NCI-H524 (cell line): ENCODE measurements around the gene GPX3.
A peak's percentile ranks its signal among the peaks of the same experiment; 100 is the strongest.

ENCODE experiments used
- DNase-seq, 2 experiments: peaks; one replicate each; lab custom pipeline; 2025; lab: John Stamatoyannopoulos, UW

The GPX3 gene

DNA sequence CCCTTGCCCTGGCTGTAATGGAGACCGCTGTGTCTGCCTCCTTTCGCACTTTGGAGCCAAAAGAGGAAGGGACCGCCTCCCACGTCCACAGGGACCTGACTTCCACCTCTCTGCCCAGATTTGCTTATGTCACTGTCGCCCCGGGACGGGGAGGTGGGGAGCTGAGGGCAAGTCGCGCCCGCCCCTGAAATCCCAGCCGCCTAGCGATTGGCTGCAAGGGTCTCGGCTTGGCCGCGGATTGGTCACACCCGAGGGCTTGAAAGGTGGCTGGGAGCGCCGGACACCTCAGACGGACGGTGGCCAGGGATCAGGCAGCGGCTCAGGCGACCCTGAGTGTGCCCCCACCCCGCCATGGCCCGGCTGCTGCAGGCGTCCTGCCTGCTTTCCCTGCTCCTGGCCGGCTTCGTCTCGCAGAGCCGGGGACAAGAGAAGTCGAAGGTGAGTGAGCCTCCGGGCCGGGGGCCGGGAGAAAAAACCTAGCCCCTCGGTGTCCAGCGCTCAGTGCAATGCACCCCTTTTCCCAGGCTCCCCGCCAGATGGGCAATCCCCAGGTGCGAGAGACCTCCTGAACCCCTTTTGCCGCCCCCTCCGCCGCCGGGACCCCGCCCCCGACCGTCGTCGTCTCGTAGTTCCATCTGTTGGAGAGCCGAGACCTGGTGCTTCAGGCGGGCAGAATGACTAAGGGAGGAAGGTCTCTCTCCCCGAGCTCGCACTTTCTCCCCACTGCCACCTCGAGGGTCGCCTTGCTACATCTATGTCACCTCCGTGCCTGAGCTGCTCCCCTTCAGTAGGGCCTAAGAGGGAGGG is at the start of gene GPX3:
Gene GPX3 (plus strand): TSS at position 288 of the 807 bp plus-strand sequence. CDS start 64 bp downstream, at position 352.
- DNase-seq, result peak; percentile 68 to 76

GRCh38 chr5:150978590-150978989 is 41.8 kb upstream of the GPX3 start:
- no peak for DNase-seq

DNA sequence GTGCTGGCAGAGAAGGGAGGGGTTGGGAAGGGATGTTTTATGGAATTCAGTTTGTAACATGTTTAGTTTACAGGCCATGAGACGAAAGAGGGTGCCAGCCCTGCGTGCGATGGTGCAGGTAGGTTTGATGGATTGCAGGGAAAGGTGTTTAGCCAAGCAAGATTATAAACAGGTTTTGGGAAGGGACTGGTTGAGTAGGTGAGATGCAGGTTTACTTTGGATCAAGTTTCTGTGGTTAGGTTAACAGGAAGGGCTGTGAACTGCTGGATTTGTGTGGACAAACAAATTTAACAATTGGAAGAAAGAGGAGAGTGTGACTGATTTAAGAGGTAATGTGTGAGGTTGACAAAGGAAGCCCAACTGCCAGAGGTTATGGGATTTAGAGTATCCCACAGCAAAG is 32.6 kb upstream of the GPX3 start:
- DNase-seq, result no peak

DNA sequence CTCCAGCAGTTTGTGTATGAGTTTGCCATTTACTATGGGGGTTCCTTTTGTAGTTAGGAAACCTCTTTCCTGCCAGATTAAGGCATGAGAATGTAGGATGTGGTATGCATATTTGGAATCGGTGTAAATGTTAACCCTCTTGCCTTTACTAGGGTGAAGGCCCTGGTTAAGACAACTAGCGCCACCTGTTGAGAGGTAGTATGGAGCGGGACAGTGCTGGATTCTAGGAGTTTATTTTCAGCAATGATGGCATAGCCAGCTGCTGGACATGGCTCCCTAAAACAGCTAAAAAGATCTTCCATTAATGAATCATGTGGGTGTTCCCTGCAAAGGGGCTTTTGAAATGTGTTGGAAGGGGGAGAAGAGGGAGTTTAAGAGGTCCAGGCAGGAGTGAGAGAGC is 30.7 kb upstream of the GPX3 start:
- DNase-seq, result no peak

DNA sequence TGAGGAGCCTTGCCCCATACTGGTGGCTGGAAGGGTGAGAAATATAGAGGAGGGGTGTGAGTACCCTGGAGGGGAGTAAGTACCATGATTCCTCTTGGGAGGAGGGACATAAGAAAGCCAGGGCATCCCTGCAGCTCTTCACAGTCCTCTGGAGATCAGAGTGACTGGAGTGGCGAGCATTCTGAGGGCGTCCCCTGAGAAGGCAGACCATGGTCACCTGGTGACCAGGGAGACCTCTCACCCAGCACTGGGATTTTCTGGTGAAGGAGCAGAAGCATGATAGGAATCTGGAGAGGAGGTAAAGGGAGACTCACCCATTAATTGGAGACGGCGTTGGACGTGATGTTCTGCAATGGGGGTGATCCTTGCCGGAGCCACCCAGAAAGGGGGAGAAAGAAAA is 27.7 kb upstream of the GPX3 start:
- DNase-seq, result no peak

DNA sequence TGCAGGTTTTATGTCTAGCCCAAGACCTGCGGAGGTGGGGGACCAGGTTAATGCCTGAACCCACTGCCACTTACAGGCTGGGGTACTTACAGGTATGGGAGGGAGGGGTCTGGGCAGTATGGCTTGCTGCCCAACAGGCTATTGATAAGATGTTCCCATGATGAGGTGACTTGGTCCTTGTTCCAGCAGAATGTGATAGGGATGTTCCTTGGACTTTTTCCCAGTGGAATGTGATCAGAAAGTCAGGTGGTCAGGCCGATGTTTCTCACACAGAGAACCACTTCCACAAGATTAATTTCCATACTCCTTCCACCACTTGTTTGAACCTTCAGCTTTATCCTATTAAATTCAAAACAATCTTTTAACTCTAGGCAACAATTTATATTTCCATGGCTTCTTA is 27.0 kb upstream of the GPX3 start:
- DNase-seq, result no peak

- DNase-seq, result no peak
Observed at GRCh38 chr5:150993826-150994412, 26.5 kb upstream of the GPX3 start.

GRCh38 chr5:150999704-151000442 is 20.5 kb upstream of the GPX3 start:
- DNase-seq, result peak in 1 of 2 experiments; percentile 13

- DNase-seq, result no peak
Observed at GRCh38 chr5:151001436-151001835, 19.0 kb upstream of the GPX3 start.

- DNase-seq, result peak; percentile 2 to 65
Observed at GRCh38 chr5:151002250-151002649, 18.1 kb upstream of the GPX3 start.

DNA sequence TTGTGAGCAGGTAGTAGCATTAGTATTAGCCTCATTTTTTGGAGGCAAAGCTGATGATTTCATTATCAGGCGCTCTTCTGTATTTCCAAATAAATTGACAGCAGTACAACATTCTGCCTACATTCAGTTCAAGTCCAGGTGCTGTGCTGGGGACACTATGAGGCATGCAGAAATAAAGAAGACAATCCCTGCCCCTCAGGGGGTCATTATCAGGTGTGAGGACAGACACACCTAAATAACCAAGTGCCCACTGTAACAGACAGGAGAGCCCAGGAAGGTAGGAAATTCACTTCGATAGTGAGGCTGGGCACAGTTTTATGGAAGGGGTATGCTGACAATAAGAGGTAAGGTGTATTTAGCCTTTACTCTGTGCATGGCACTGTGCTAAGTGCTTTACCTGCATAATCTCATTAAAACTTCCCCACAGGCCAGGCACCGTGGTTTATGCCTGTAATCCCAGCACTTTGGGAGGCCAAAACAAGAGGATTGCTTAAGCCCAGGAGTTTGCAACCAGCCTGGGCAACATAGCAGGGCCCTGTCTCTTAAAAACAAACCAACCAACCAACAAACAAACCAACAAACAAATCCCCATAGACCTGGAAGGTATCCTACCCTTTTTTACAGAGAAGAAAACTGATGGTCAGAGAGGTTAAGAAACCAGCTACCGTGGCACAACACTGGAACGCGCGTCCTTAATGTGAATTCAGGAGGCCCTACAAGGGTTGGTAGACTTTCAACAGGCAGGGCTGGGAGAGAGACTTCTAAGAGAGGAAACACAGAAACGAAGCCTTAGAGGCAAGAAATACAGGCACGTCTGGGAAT is 17.5 kb upstream of the GPX3 start:
- DNase-seq, result no peak

GRCh38 chr5:151003503-151003860 is 16.9 kb upstream of the GPX3 start:
- DNase-seq, result no peak

- no peak for DNase-seq
Observed at GRCh38 chr5:151004499-151004898, 15.9 kb upstream of the GPX3 start.

- no peak for DNase-seq
Observed at GRCh38 chr5:151005187-151005949, 15.0 kb upstream of the GPX3 start.

GRCh38 chr5:151005950-151006576 is 14.3 kb upstream of the GPX3 start:
- DNase-seq, result no peak

GRCh38 chr5:151006704-151007334 is 13.6 kb upstream of the GPX3 start:
- DNase-seq, result no peak

GRCh38 chr5:151007430-151008209 is 12.8 kb upstream of the GPX3 start:
- no peak for DNase-seq

- DNase-seq, result no peak
Observed at GRCh38 chr5:151008210-151008491, 12.2 kb upstream of the GPX3 start.

GRCh38 chr5:151008906-151009305 is 11.5 kb upstream of the GPX3 start:
- no peak for DNase-seq

DNA sequence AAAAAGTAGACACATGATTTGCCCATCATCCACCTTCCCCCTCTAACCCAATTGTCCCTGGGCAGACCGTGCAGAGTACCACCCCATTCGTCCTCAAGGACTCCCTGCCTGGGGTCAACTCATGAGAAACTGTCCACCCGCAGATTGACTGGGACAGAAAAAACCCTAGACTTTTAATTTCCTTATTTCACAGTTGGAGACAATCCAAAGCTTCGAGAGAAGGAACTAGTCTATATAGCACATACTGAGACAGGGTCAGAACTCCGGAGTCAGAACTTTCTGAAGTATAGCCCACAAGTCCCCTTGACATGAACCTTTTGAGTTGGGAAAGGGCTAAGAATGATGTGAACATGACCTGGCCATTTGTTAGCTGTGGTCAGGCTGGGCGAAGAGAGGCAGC is 7.5 kb upstream of the GPX3 start:
- DNase-seq, result no peak
